Liver (tissue), 9 donors: ENCODE results near the gene CBX2. TPM values are rescaled to one million over a fixed set of nuclear protein-coding genes. Genes with fewer than 3 reads are reported as not detected.

Source experiments
- DNase-seq: peaks from one replicate; pipeline ENCODE4 v3.0.0-alpha.2; 2017; ENCODE audit warnings: low spot score
- H3K27ac ChIP-seq, 2 donors: one replicate each; pipeline ENCODE4 v1.7.0; 2013; ENCODE audit warnings: inconsistent platforms in 2 of 2, low read length in 2 of 2, control low read depth in 1 of 2, low read depth in 1 of 2, mild to moderate bottlenecking in 1 of 2
- H3K27me3 ChIP-seq, 4 donors: one replicate each; pipeline versions ENCODE4 v1.6.1 to v1.7.0; 2013; ENCODE audit warnings: low read length in 3 of 4, inconsistent platforms in 1 of 4, mild to moderate bottlenecking in 1 of 4, moderate library complexity in 1 of 4; ENCODE audit not compliant: control insufficient read depth in 4 of 4, insufficient read depth in 4 of 4
- H3K36me3 ChIP-seq, 4 donors: one replicate each; pipeline versions ENCODE4 v1.6.1 to v1.7.0; 2013; ENCODE audit warnings: low read length in 3 of 4, mild to moderate bottlenecking in 3 of 4, low read depth in 1 of 4, moderate library complexity in 1 of 4; ENCODE audit not compliant: control insufficient read depth in 4 of 4, insufficient read depth in 3 of 4
- H3K4me1 ChIP-seq, 4 donors: one replicate each; pipeline versions ENCODE4 v1.6.1 to v1.7.0; 2013; ENCODE audit warnings: low read length in 3 of 4, mild to moderate bottlenecking in 3 of 4, moderate library complexity in 1 of 4; ENCODE audit not compliant: control insufficient read depth in 4 of 4, insufficient read depth in 4 of 4
- H3K4me3 ChIP-seq, 3 donors: one replicate each; pipeline versions ENCODE4 v1.6.1 to v1.7.0; 2013; ENCODE audit warnings: low read length in 3 of 3, control low read depth in 1 of 3, low read depth in 1 of 3, mild to moderate bottlenecking in 1 of 3
- H3K9ac ChIP-seq, 2 donors: one replicate each; pipeline ENCODE4 v1.7.0; 2013; ENCODE audit warnings: low read length in 2 of 2, mild to moderate bottlenecking in 2 of 2, moderate library complexity in 2 of 2, control low read depth in 1 of 2, low read depth in 1 of 2
- H3K9me3 ChIP-seq, 4 donors: one replicate each; pipeline versions ENCODE4 v1.6.1 to v1.7.0; 2013; ENCODE audit warnings: low read length in 3 of 4; ENCODE audit not compliant: control insufficient read depth in 4 of 4
- ATF3 ChIP-seq: IDR thresholded peaks from 2 replicates; pipeline ENCODE4 v1.6.1; 2016; ENCODE audit warnings: antibody characterized with exemption
- EGR1 ChIP-seq, 2 donors: IDR thresholded peaks; 2 replicates each; pipeline ENCODE4 v1.6.1; 2016 to 2018; ENCODE audit warnings: antibody characterized with exemption in 2 of 2, low read depth in 2 of 2
- FOXA1 ChIP-seq: IDR thresholded peaks from 2 replicates; pipeline ENCODE4 v1.6.1; 2016; ENCODE audit warnings: antibody characterized with exemption
- FOXA2 ChIP-seq: IDR thresholded peaks from 2 replicates; pipeline ENCODE4 v1.6.1; 2016; ENCODE audit warnings: antibody characterized with exemption
- GABPA ChIP-seq, 2 donors: IDR thresholded peaks in 1 of 2; conservative IDR thresholded peaks in 1 of 2; 2 replicates each; pipeline ENCODE4 v1.6.1; 2016; ENCODE audit warnings: antibody characterized with exemption in 2 of 2, mild to moderate bottlenecking in 1 of 2, moderate library complexity in 1 of 2
- HNF4A ChIP-seq, 2 donors: conservative IDR thresholded peaks; 2 replicates each; pipeline ENCODE4 v1.6.1; 2016; ENCODE audit warnings: antibody characterized with exemption in 2 of 2, mild to moderate bottlenecking in 2 of 2
- HNF4G ChIP-seq: IDR thresholded peaks from 2 replicates; pipeline ENCODE4 v1.6.1; 2016; ENCODE audit warnings: antibody characterized with exemption
- JUND ChIP-seq, 2 donors: IDR thresholded peaks; 2 replicates each; pipeline ENCODE4 v1.6.1; 2016; ENCODE audit warnings: antibody characterized with exemption in 2 of 2
- MAX ChIP-seq: IDR thresholded peaks from 2 replicates; pipeline ENCODE4 v1.6.1; 2016; ENCODE audit warnings: antibody characterized with exemption
- RAD21 ChIP-seq, 2 donors: IDR thresholded peaks; 2 replicates each; pipeline ENCODE4 v1.6.1; 2016; ENCODE audit warnings: antibody characterized with exemption in 2 of 2, mild to moderate bottlenecking in 2 of 2
- RXRA ChIP-seq, 2 donors: IDR thresholded peaks; 2 replicates each; pipeline ENCODE4 v1.6.1; 2017 to 2018; ENCODE audit warnings: antibody characterized with exemption in 2 of 2, mild to moderate bottlenecking in 1 of 2
- SP1 ChIP-seq: IDR thresholded peaks from 2 replicates; pipeline ENCODE4 v1.6.1; 2018; ENCODE audit warnings: antibody characterized with exemption, mild to moderate bottlenecking
- TAF1 ChIP-seq: conservative IDR thresholded peaks from 2 replicates; pipeline ENCODE4 v1.6.1; 2016; ENCODE audit warnings: antibody characterized with exemption, mild to moderate bottlenecking
- YY1 ChIP-seq: IDR thresholded peaks from 2 replicates; pipeline ENCODE4 v1.6.1; 2016; ENCODE audit warnings: antibody characterized with exemption, mild to moderate bottlenecking
- ZBTB33 ChIP-seq: IDR thresholded peaks from 2 replicates; pipeline ENCODE4 v1.6.1; 2016; ENCODE audit warnings: antibody characterized with exemption
- WGBS: extraction: QIAGEN DNeasy Blood & Tissue Kit; methylation state at CpG from one replicate; pipeline ENCODE4 v1.1.7; 2013; 5-methylcytosine and 5-hydroxymethylcytosine counted together
- polyA plus RNA-seq, 2 donors: library from polyadenylated mRNA; stranded (reverse) in 1 of 2; unstranded in 1 of 2; fragments of 200-250 nt in 1 of 2; fragments of >200 nt in 1 of 2; fragmentation: Nextera tagmentation in 1 of 2; extraction: Ambion mirVana in 1 of 2; gene quantifications; one replicate each; pipeline versions ENCODE4 v1.2.1 to v1.2.3, GENCODE V29; 2013 to 2015
- total RNA-seq, 2 donors: library from RNA; depleted of rRNA; stranded (reverse); fragments of >200 nt; gene quantifications; one replicate each; pipeline ENCODE4 v1.2.3, GENCODE V29; 2014
- TF ChIP-seq, protein P1 (sequence below): IDR thresholded peaks from 2 replicates; pipeline ENCODE4 v1.6.1; 2016; ENCODE audit warnings: antibody characterized with exemption, mild to moderate bottlenecking
- TF ChIP-seq, protein P2 (sequence below): fragments of 150-350 bp; IDR thresholded peaks from 2 replicates; pipeline ENCODE4 v1.5.1; 2017; ENCODE audit warnings: improper control_type of control experiment, low read depth, low read length; ENCODE audit not compliant: missing input control
- donor health status: healthy.
- donor health status: healthy.
- donor health status: healthy.
- donor health status: healthy.
- donor health status: healthy.

Gene CBX2
- total and polyA plus RNA-seq, 4 donors: 0.33 to 2.4 (median 0.53) TPM

GRCh38 chr17:79792341-79792871 lies 14.5 kb downstream of the CBX2 start (continued):
- TF ChIP-seq, protein P1, sequence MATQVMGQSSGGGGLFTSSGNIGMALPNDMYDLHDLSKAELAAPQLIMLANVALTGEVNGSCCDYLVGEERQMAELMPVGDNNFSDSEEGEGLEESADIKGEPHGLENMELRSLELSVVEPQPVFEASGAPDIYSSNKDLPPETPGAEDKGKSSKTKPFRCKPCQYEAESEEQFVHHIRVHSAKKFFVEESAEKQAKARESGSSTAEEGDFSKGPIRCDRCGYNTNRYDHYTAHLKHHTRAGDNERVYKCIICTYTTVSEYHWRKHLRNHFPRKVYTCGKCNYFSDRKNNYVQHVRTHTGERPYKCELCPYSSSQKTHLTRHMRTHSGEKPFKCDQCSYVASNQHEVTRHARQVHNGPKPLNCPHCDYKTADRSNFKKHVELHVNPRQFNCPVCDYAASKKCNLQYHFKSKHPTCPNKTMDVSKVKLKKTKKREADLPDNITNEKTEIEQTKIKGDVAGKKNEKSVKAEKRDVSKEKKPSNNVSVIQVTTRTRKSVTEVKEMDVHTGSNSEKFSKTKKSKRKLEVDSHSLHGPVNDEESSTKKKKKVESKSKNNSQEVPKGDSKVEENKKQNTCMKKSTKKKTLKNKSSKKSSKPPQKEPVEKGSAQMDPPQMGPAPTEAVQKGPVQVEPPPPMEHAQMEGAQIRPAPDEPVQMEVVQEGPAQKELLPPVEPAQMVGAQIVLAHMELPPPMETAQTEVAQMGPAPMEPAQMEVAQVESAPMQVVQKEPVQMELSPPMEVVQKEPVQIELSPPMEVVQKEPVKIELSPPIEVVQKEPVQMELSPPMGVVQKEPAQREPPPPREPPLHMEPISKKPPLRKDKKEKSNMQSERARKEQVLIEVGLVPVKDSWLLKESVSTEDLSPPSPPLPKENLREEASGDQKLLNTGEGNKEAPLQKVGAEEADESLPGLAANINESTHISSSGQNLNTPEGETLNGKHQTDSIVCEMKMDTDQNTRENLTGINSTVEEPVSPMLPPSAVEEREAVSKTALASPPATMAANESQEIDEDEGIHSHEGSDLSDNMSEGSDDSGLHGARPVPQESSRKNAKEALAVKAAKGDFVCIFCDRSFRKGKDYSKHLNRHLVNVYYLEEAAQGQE: no peak
- TF ChIP-seq MAX (no peak), FOXA2 (no peak), RAD21 (IDR thresholded peaks at IDR 0.05) (no peak), SP1 (no peak)
- TF ChIP-seq, protein P2, sequence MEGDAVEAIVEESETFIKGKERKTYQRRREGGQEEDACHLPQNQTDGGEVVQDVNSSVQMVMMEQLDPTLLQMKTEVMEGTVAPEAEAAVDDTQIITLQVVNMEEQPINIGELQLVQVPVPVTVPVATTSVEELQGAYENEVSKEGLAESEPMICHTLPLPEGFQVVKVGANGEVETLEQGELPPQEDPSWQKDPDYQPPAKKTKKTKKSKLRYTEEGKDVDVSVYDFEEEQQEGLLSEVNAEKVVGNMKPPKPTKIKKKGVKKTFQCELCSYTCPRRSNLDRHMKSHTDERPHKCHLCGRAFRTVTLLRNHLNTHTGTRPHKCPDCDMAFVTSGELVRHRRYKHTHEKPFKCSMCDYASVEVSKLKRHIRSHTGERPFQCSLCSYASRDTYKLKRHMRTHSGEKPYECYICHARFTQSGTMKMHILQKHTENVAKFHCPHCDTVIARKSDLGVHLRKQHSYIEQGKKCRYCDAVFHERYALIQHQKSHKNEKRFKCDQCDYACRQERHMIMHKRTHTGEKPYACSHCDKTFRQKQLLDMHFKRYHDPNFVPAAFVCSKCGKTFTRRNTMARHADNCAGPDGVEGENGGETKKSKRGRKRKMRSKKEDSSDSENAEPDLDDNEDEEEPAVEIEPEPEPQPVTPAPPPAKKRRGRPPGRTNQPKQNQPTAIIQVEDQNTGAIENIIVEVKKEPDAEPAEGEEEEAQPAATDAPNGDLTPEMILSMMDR: no peak

GRCh38 chr17:79792984-79793923 lies 15.3 kb downstream of the CBX2 start:
- Histone ChIP-seq H3K9me3 (no peaks in the 10 kb centered on the region), H3K9ac (no peak overlapping the region), H3K27me3 (peaks cover 0 to 15% (median 7%) of the 10 kb centered on the region in 4 donors), H3K4me1 (peaks cover 10 to 25% (median 18%) of the 10 kb centered on the region in 4 donors), H3K36me3 (peaks cover 0 to 6% (median 0%) of the 10 kb centered on the region in 4 donors), H3K4me3 (no peak overlapping the region), H3K27ac (no peak overlapping the region)
- DNase-seq: no peak
- no peak for TF ChIP-seq HNF4A (conservative IDR thresholded peaks at IDR 0.05)
- TF ChIP-seq HNF4G: no peak
- no peak for TF ChIP-seq FOXA2
- no peak for TF ChIP-seq GABPA (IDR thresholded peaks at IDR 0.05 in 1 of 2, conservative IDR thresholded peaks at IDR 0.05 in 1 of 2)
- TF ChIP-seq, protein P2: no peak
- TF ChIP-seq YY1: no peak
- no peak for TF ChIP-seq EGR1 (IDR thresholded peaks at IDR 0.05; ENCODE audit: low read depth in 2 of 2)
- TF ChIP-seq JUND (IDR thresholded peaks at IDR 0.05): no peak
- TF ChIP-seq SP1: no peak
- no peak for TF ChIP-seq RXRA (IDR thresholded peaks at IDR 0.05)
- no peak for TF ChIP-seq FOXA1
- TF ChIP-seq, protein P1: no peak
- no peak for TF ChIP-seq ATF3
- no peak for TF ChIP-seq TAF1
- no peak for TF ChIP-seq ZBTB33
- TF ChIP-seq MAX: no peak
- WGBS: 53% methylated on average over 63 of the region's 63 CpGs
